Heart right ventricle (tissue), 16 donors: ENCODE results near the gene DOCK1. TPM values are rescaled to one million over a fixed set of nuclear protein-coding genes. Genes with fewer than 3 reads are reported as not detected.

Experiments used
- ATAC-seq, 8 donors: fragments of 200-7000 bp; cut with Tn5 transposase; one replicate each; pipeline ENCODE4 v1.9.1; 2020; ENCODE audit warnings: mild to moderate bottlenecking in 8 of 8, moderate library complexity in 8 of 8, moderate number of reproducible peaks in 1 of 8
- DNase-seq, 2 donors: peaks; one replicate each; pipeline ENCODE4 v3.0.0-alpha.2; 2020
- H3K27ac ChIP-seq, 10 donors: fragments of 200-600 bp; sonication (generic) in 2 of 10; one replicate each; pipeline versions ENCODE4 v1.5.0 to v1.8.0; 2020 to 2022; ENCODE audit warnings: mild to moderate bottlenecking in 3 of 10
- H3K27me3 ChIP-seq, 7 donors: fragments of 200-600 bp; one replicate each; pipeline ENCODE4 v1.8.0; 2021 to 2022; ENCODE audit warnings: mild to moderate bottlenecking in 2 of 7
- H3K36me3 ChIP-seq, 9 donors: fragments of 200-600 bp; sonication (generic) in 1 of 9; one replicate each; pipeline versions ENCODE4 v1.5.0 to v1.8.0; 2020 to 2022; ENCODE audit warnings: mild to moderate bottlenecking in 2 of 9
- H3K4me1 ChIP-seq, 9 donors: fragments of 200-600 bp; sonication (generic) in 1 of 9; one replicate each; pipeline versions ENCODE4 v1.5.0 to v1.8.0; 2020 to 2022; ENCODE audit warnings: mild to moderate bottlenecking in 4 of 9
- H3K4me3 ChIP-seq, 10 donors: fragments of 200-600 bp; sonication (generic) in 2 of 10; one replicate each; pipeline versions ENCODE4 v1.5.0 to v1.8.0; 2020 to 2022; ENCODE audit warnings: mild to moderate bottlenecking in 7 of 10, moderate library complexity in 2 of 10
- H3K9me3 ChIP-seq, 11 donors: fragments of 200-600 bp in 10 of 11; sonication (generic) in 2 of 11; one replicate each; pipeline versions ENCODE4 v1.5.0 to v1.8.0; 2013 to 2022; ENCODE audit warnings: mild to moderate bottlenecking in 2 of 11, control low read depth in 1 of 11, moderate library complexity in 1 of 11
- CTCF ChIP-seq, 9 donors: fragments of 200-600 bp; sonication (generic) in 2 of 9; IDR thresholded peaks; one replicate each; pipeline versions ENCODE4 v1.5.0 to v1.8.0; 2021 to 2022; ENCODE audit warnings: antibody characterized with exemption in 9 of 9, mild to moderate bottlenecking in 5 of 9, moderate library complexity in 1 of 9
- WGBS, 2 donors: extraction: QIAGEN DNeasy Blood & Tissue Kit; methylation state at CpG; one replicate each; pipeline ENCODE4 v1.1.7; 2013; ENCODE audit warnings: inconsistent platforms in 1 of 2; 5-methylcytosine and 5-hydroxymethylcytosine counted together
- intact Hi-C, 10 donors: fragments of 100-400 bp; cut with DNase I; formaldehyde crosslinking; loops; one replicate each; pipeline versions ENCODE4 v1.11.1 to v1.14.2; 2022
- polyA plus RNA-seq, 2 donors: library from polyadenylated mRNA; stranded (reverse); fragments of 200-250 nt; gene quantifications; one replicate each; pipeline ENCODE4 v1.2.3, GENCODE V29; 2013
- total RNA-seq, 10 donors: library from RNA; stranded (reverse); fragmentation: NEBNext Ultra II Directional in 3 of 10; extraction: Animal tissue kit (Norgen Biotek cat#: 25700) in 3 of 10; gene quantifications; one replicate each; pipeline versions ENCODE4 v1.2.1 to v1.2.4, GENCODE V29; 2021 to 2023
- donor health status: Arrhythmogenic right ventricular cardiomyopathy.
- donor health status: ischemic (EF 13 %, LVEDD 7.1; RV severe dilation, severe dysfunction).
- donor health status: healthy with polysubstance abuse.
- donor health status: DM: no; HTN: yes; CAD: no.
- donor health status: DM: no; HTN: no; CAD: no.
- donor health status: ischemic (EF 25% LVEDD 6.9; RV normal size, moderate dysfunction).
- donor health status: ischemic (EF 25% LVEDD 5.7; RV mildly dilated, moderate dysfunction).
- donor health status: healthy.
- donor health status: DM: yes; HTN: yes; CAD: no.
- donor health status: Ischemic cardiomyopathy.
- donor health status: ischemic (EF 35%, LVEDD 5.7; RV mildly dilated, moderate dysfunction).
- donor health status: nonischemic (EF 11% LVEDD 7.7; RV severe dilation, severe dysfunction).
- donor health status: DM: yes; HTN: yes; CAD: no.
- donor health status: PGD.
- donor health status: ischemic (EF 29% LVEDD 5.4; RV normal size, mild dysfunction).
- donor health status: nonischemic (EF 23%, LVEDD 6.1; RV moderate dilation, normal function).

DOCK1 gene
- total and polyA plus RNA-seq, 12 donors, result 7.8 to 26.7 (median 19.8) TPM

DNA sequence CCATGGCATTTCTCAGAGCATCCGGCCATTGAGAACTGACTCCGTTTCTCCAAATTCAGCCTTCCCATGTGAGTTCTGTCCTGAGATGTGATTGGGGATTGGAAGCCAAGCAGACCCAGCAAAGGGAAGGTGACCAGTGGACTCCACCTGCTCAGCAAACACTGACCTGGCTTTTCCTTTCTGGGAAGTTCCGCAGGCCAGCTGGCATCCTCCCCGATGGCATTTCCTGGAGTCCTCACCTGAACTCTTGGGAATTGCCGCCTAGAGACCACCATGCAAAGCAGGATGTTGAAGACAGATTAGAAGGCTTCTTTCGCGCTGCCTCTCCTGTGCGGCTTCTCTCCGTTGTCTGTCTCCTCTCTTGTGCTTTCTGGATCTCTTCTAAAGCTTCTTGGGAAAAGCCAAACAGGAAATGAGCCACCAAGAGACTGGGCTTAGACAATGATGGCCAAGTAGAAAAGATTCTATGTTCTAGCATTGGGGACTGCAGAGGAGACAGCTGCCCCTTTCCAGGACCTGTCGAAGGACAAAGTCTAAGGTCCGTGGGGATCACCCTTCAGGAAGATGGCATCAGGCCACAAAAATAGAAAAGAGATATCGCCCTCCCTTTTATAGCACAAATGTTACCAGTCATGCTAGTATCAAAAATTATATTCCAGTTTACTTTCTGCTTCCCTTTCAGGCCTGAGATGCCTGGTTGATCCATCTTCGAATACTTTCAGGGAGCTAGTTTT is 394.9 kb downstream of the DOCK1 start:
- H3K27ac ChIP-seq, result no peak overlapping the region
- H3K4me1 ChIP-seq, result peaks cover 0 to 26% (median 0%) of the 10 kb centered on the region in 9 donors
- ATAC-seq (no peak), DNase-seq (no peak)
- no peaks in the 10 kb centered on the region for H3K27me3 ChIP-seq
- H3K9me3 ChIP-seq, result no peaks in the 10 kb centered on the region
- intact Hi-C loops, result no loop called here
- H3K4me3 ChIP-seq, result no peak overlapping the region
- 64 to 75% methylated on average over 13 of the region's 13 CpGs for WGBS, 2 donors
- no peak for TF ChIP-seq CTCF (IDR thresholded peaks at IDR 0.05)
- H3K36me3 ChIP-seq, result no peaks in the 10 kb centered on the region

DNA sequence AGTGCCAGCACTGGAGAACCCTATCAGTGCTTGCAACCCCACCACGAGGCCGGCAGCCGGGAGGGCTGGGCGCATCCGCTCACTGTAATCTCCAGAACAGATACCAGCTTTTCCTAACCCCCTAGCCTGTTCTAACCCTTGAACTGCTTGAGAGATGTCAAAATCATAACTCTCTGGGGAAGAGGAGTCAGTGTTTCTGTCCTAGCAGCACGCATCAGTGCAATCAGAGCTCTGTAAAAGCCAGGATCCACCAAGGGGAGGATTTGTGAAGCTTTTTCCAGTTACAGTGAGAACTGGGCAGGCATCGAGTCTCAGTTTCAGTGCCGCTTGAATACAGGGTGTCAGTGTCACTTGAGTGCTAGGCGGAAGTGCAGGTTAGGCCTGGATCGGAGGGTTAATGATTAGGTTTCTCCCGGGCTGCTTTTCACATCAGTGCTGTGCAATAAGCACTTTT is 395.7 kb downstream of the DOCK1 start:
- no peak overlapping the region for H3K27ac ChIP-seq
- DNase-seq (no peak), ATAC-seq (no peak)
- H3K27me3 ChIP-seq, result no peaks in the 10 kb centered on the region
- 80 to 84% methylated on average over 11 of the region's 11 CpGs for WGBS, 2 donors
- intact Hi-C loops, result no loop called here
- H3K4me3 ChIP-seq, result no peak overlapping the region
- no peaks in the 10 kb centered on the region for H3K9me3 ChIP-seq
- peaks cover 0 to 26% (median 0%) of the 10 kb centered on the region in 9 donors for H3K4me1 ChIP-seq
- TF ChIP-seq CTCF (IDR thresholded peaks at IDR 0.05), result no peak
- H3K36me3 ChIP-seq, result no peaks in the 10 kb centered on the region

- Histone ChIP-seq H3K4me1 (peaks cover 0 to 26% (median 0%) of the 10 kb centered on the region in 9 donors), H3K27me3 (no peaks in the 10 kb centered on the region), H3K36me3 (no peaks in the 10 kb centered on the region), H3K4me3 (no peak overlapping the region), H3K9me3 (no peaks in the 10 kb centered on the region), H3K27ac (no peak overlapping the region)
- DNase-seq, result no peak
- intact Hi-C loops, result no loop called here
- no peak for ATAC-seq
- TF ChIP-seq CTCF (IDR thresholded peaks at IDR 0.05), result no peak
- WGBS, 2 donors, result 52 to 73% methylated on average over 3 of the region's 3 CpGs
Observed at GRCh38 chr10:127302343-127302742, 397.1 kb downstream of the DOCK1 start.

DNA sequence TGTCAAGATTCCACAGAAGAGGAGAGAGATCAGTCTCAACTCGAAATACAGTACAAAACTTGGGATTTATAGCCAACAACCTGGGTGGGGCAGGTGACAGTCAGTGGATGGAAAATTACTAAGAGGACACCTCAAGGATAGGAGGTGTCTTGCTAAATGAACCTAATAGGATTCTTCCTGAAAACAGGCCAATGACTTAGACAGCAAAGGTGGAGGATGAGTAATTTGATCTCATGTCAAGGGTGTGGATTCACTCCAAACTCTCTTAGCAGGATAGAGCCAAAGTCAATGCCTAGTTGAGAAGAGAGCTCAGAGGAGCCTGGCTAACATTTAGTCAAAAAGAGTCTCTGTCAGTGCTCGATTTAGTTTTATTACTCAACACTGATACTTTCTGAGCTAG is 397.9 kb downstream of the DOCK1 start:
- WGBS, 2 donors, result 86 to 95% methylated on average over 2 of the region's 2 CpGs

More for the DNA sequence above, 397.9 kb downstream of the DOCK1 start:
- DNase-seq (no peak), ATAC-seq (no peak)
- no peaks in the 10 kb centered on the region for H3K9me3 ChIP-seq
- H3K4me3 ChIP-seq, result no peak overlapping the region
- TF ChIP-seq CTCF (IDR thresholded peaks at IDR 0.05), result no peak
- intact Hi-C loops, result no loop called here
- H3K27ac ChIP-seq, result no peak overlapping the region
- peaks cover 0 to 26% (median 0%) of the 10 kb centered on the region in 9 donors for H3K4me1 ChIP-seq
- H3K36me3 ChIP-seq, result no peaks in the 10 kb centered on the region
- no peaks in the 10 kb centered on the region for H3K27me3 ChIP-seq
